K562 (cell line): ENCODE measurements around the gene AK2. TPM values are rescaled to one million over a fixed set of nuclear protein-coding genes. Genes with fewer than 3 reads are reported as not detected.

Source experiments
- HINFP ChIP-seq: fragments of 450-650 bp; conservative IDR thresholded peaks from 2 replicates; pipeline ENCODE4 v1.6.1; 2016; ENCODE audit warnings: missing genetic modification characterization, low read depth, mild to moderate bottlenecking, control low read depth, missing compliant biosample characterization
- HMGN3 ChIP-seq: IDR thresholded peaks from 2 replicates; pipeline ENCODE4 v1.6.1; 2011; ENCODE audit warnings: borderline replicate concordance, low read depth, mild to moderate bottlenecking, mixed read lengths, low read length; ENCODE audit not compliant: insufficient read length; ENCODE audit errors: extremely low read depth
- KDM2B ChIP-seq: fragments of 250-450 bp; sonication (Bioruptor Pico); IDR thresholded peaks from 2 replicates; pipeline ENCODE4 v1.8.0; 2021; ENCODE audit warnings: mild to moderate bottlenecking, moderate library complexity
- L3MBTL2 ChIP-seq: fragments of 450-650 bp; IDR thresholded peaks from 2 replicates; pipeline ENCODE4 v1.6.1; 2016; ENCODE audit warnings: mild to moderate bottlenecking, moderate library complexity
- NFIC ChIP-seq: fragments of 450-650 bp; IDR thresholded peaks from 2 replicates; pipeline ENCODE4 v1.6.1; 2017; ENCODE audit warnings: mild to moderate bottlenecking, inconsistent platforms
- NKRF ChIP-seq: fragments of 450-650 bp; IDR thresholded peaks from 2 replicates; pipeline ENCODE4 v1.6.1; 2016; ENCODE audit warnings: borderline replicate concordance
- RAD21 ChIP-seq, 2 experiments: fragments of 250-450 bp in 1 of 2; fragments of 450-650 bp in 1 of 2; sonication (Bioruptor Pico) in 1 of 2; formaldehyde crosslinking in 1 of 2; IDR thresholded peaks in 1 of 2; conservative IDR thresholded peaks in 1 of 2; 2 replicates each; pipeline versions ENCODE4 v1.4.0 to v1.8.0; 2020 to 2022; ENCODE audit warnings: mild to moderate bottlenecking in 2 of 2, moderate library complexity in 1 of 2
- SMAD4 ChIP-seq: fragments of 250-450 bp; sonication (Bioruptor Pico); conservative IDR thresholded peaks from 2 replicates; pipeline ENCODE4 v1.8.0; 2021; ENCODE audit warnings: inconsistent platforms, mild to moderate bottlenecking, moderate library complexity
- ZNF764 ChIP-seq: fragments of 250-450 bp; sonication (Bioruptor Pico); IDR thresholded peaks from 2 replicates; pipeline ENCODE4 v1.4.0; 2020; ENCODE audit warnings: low read depth, mild to moderate bottlenecking, moderate library complexity
- polyA plus RNA-seq, 8 experiments: library from polyadenylated mRNA; depleted of rRNA in 4 of 8; stranded (reverse) in 5 of 8; unstranded in 3 of 8; fragments of >200 nt; fragmentation: Nextera tagmentation in 2 of 8; fragmentation: Illumina TruSeq in 1 of 8; extraction: Ambion mirVana in 2 of 8; extraction: Trizol in 1 of 8; gene quantifications; 2 replicates each; pipeline versions ENCODE4 v1.2.1 to v1.2.3, GENCODE V29; 2011 to 2014; ENCODE audit warnings: inconsistent platforms in 1 of 8, missing spikeins in 1 of 8
- total RNA-seq, 7 experiments: library from RNA; depleted of rRNA in 6 of 7; stranded (reverse); fragments of >200 nt in 6 of 7; fragmentation: Illumina TruSeq in 2 of 7; extraction: Trizol in 2 of 7; gene quantifications; 2 replicates each; pipeline versions ENCODE4 v1.2.1 to v1.2.3, GENCODE V29; 2011 to 2021; ENCODE audit warnings: low replicate concordance in 1 of 7
- TF ChIP-seq, protein P1 (sequence below), 2 experiments: IDR thresholded peaks; 2 replicates each; pipeline ENCODE4 v1.6.1; 2011; ENCODE audit warnings: borderline replicate concordance in 1 of 2, control low read depth in 1 of 2, low read depth in 1 of 2, low read length in 1 of 2, mild to moderate bottlenecking in 1 of 2, mixed read lengths in 1 of 2, moderate library complexity in 1 of 2; ENCODE audit not compliant: insufficient read depth in 1 of 2, insufficient read length in 1 of 2, poor library complexity in 1 of 2, severe bottlenecking in 1 of 2; ENCODE audit errors: extremely low read depth in 1 of 2

The AK2 gene
- total and polyA plus RNA-seq, 9 of the 15 experiments (the other 6 are each of a cell fraction or from before 2014, with no cell fraction given), result 105 to 1,050 (median 509) TPM

- TF ChIP-seq RAD21 (CRISPR knock-in tag; conservative IDR thresholded peaks at IDR 0.05 in 1 of 2, IDR thresholded peaks at IDR 0.05 in 1 of 2) (peak in 1 of 2 experiments; percentile 19; a peak in 1 of 4 replicates), HINFP (tag) (no peak), NFIC (no peak), L3MBTL2 (peak; percentile 78), SMAD4 (CRISPR knock-in tag) (peak; percentile 84), KDM2B (CRISPR knock-in tag) (peak; percentile 97; the same call in 1 of the 2 replicates), ZNF764 (CRISPR knock-in tag) (peak; percentile 96), HMGN3 (peak; percentile 82), NKRF (no peak)
- TF ChIP-seq, protein P1, sequence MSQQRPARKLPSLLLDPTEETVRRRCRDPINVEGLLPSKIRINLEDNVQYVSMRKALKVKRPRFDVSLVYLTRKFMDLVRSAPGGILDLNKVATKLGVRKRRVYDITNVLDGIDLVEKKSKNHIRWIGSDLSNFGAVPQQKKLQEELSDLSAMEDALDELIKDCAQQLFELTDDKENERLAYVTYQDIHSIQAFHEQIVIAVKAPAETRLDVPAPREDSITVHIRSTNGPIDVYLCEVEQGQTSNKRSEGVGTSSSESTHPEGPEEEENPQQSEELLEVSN (IDR thresholded peaks at IDR 0.05; ENCODE audit: borderline replicate concordance in 1 of 2, extremely low read depth in 1 of 2, insufficient read depth in 1 of 2, insufficient read length in 1 of 2, low read depth in 1 of 2, low read length in 1 of 2, poor library complexity in 1 of 2, severe bottlenecking in 1 of 2), result peak; percentile 63 to 82
Measured at GRCh38 chr1:32964461-32965250, 72.0 kb downstream of the AK2 start, which contains the start of gene RNF19B (continued).
